Measurements from ENCODE around the gene PLCL2.

The PLCL2 gene

GRCh38 chr3:16940769-16941700 is 56.3 kb downstream of the PLCL2 start:
- Histone ChIP-seq H3K27ac (ENCODE audit: low read length) (no peak overlapping the region), H3K9ac (ENCODE audit: low read length) (no peak overlapping the region), H3K9me2 (replicated peaks; ENCODE audit: insufficient read depth, low read length) (no peaks in the 10 kb centered on the region), H3F3A (ENCODE audit: insufficient read depth, low read length) (no peaks in the 10 kb centered on the region), H3K4me3 (ENCODE audit: low read length) (no peak overlapping the region), H3K27me3 (replicated peaks; ENCODE audit: insufficient read depth, low read length) (no peaks in the 10 kb centered on the region), H3K79me2 (ENCODE audit: low read length) (peaks cover 67% of the 10 kb centered on the region), H3K36me3 (replicated peaks; ENCODE audit: insufficient read depth, low read length) (no peaks in the 10 kb centered on the region), H3K9me3 (replicated peaks; ENCODE audit: insufficient read depth, low read length) (no peaks in the 10 kb centered on the region), H4K20me1 (ENCODE audit: insufficient read depth, low read length) (no peaks in the 10 kb centered on the region), H3K4me1 (ENCODE audit: low read length) (no peaks in the 10 kb centered on the region), H3K4me2 (ENCODE audit: low read depth, low read length) (no peak overlapping the region), H2AFZ (ENCODE audit: low read length) (no peak overlapping the region)
- no peak for TF ChIP-seq EZH2phosphoT487 (IDR thresholded peaks at IDR 0.05; ENCODE audit: low read length)
- TF ChIP-seq CTCF (IDR thresholded peaks at IDR 0.05; ENCODE audit: low read length) = no peak
- TF ChIP-seq EZH2 (optimal IDR thresholded peaks at IDR 0.05; ENCODE audit: low read depth, low read length) = no peak
- no peak for DNase-seq

DNA sequence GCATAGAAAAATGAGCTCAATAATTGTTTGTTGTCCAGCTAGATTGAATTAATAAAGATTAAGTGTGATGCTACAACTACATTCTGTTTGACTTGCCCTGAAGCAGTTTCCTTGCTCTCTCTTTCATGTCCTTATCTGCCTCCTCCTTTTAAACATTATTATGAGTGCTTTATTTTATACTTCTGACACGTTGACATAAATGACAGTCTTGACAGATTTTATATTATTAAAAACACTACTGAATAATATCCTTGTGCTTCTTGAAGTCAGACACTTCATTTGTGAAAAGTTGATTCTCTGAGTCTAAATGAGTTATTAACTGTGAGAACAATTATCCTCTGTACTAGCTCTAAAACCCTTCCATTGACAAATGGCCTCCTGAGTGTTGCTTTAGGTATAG is 58.2 kb downstream of the PLCL2 start:
- TF ChIP-seq EZH2 (optimal IDR thresholded peaks at IDR 0.05; ENCODE audit: low read depth, low read length) (no peak), CTCF (IDR thresholded peaks at IDR 0.05; ENCODE audit: low read length) (no peak), EZH2phosphoT487 (IDR thresholded peaks at IDR 0.05; ENCODE audit: low read length) (no peak)
- H2AFZ ChIP-seq (ENCODE audit: low read length) = no peak overlapping the region
- H3K9me3 ChIP-seq (replicated peaks; ENCODE audit: insufficient read depth, low read length) = no peaks in the 10 kb centered on the region
- H3K9me2 ChIP-seq (replicated peaks; ENCODE audit: insufficient read depth, low read length) = no peaks in the 10 kb centered on the region
- no peaks in the 10 kb centered on the region for H3F3A ChIP-seq (ENCODE audit: insufficient read depth, low read length)
- no peak overlapping the region for H3K4me2 ChIP-seq (ENCODE audit: low read depth, low read length)
- H3K27ac ChIP-seq (ENCODE audit: low read length) = no peak overlapping the region
- H3K36me3 ChIP-seq (replicated peaks; ENCODE audit: insufficient read depth, low read length) = no peaks in the 10 kb centered on the region
- H3K4me3 ChIP-seq (ENCODE audit: low read length) = no peak overlapping the region
- no peaks in the 10 kb centered on the region for H3K4me1 ChIP-seq (ENCODE audit: low read length)
- H3K79me2 ChIP-seq (ENCODE audit: low read length) = peaks cover 49% of the 10 kb centered on the region
- no peak for DNase-seq
- no peaks in the 10 kb centered on the region for H4K20me1 ChIP-seq (ENCODE audit: insufficient read depth, low read length)
- no peaks in the 10 kb centered on the region for H3K27me3 ChIP-seq (replicated peaks; ENCODE audit: insufficient read depth, low read length)
- no peak overlapping the region for H3K9ac ChIP-seq (ENCODE audit: low read length)

DNA sequence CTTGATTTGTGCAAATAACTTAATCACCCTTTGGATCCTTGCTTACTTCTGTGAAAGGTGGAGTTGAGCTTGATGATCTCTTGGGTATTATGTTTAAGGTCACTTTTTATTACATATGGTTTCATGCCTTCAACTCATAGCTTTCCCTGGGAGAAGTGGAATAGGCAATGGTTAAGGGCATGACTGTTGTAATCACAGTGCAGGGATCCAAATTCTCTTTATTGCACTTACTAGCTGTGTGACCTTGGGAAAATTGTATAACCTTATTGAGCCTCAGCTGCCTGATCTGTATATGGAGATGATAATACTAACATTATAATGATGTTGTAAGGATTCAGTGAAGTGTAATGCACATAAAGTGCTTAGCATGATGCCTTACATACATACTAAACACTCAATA is 59.1 kb downstream of the PLCL2 start:
- no peak for DNase-seq
- Histone ChIP-seq H3K9me3 (replicated peaks; ENCODE audit: insufficient read depth, low read length) (no peaks in the 10 kb centered on the region), H3K9me2 (replicated peaks; ENCODE audit: insufficient read depth, low read length) (no peaks in the 10 kb centered on the region), H3K4me2 (ENCODE audit: low read depth, low read length) (no peak overlapping the region), H3K9ac (ENCODE audit: low read length) (no peak overlapping the region), H3F3A (ENCODE audit: insufficient read depth, low read length) (no peaks in the 10 kb centered on the region), H4K20me1 (ENCODE audit: insufficient read depth, low read length) (no peaks in the 10 kb centered on the region), H3K4me3 (ENCODE audit: low read length) (no peak overlapping the region), H3K4me1 (ENCODE audit: low read length) (no peaks in the 10 kb centered on the region), H3K36me3 (replicated peaks; ENCODE audit: insufficient read depth, low read length) (no peaks in the 10 kb centered on the region), H3K27ac (ENCODE audit: low read length) (no peak overlapping the region), H2AFZ (ENCODE audit: low read length) (no peak overlapping the region), H3K27me3 (replicated peaks; ENCODE audit: insufficient read depth, low read length) (no peaks in the 10 kb centered on the region), H3K79me2 (ENCODE audit: low read length) (peaks cover 40% of the 10 kb centered on the region)
- no peak for TF ChIP-seq EZH2phosphoT487 (IDR thresholded peaks at IDR 0.05; ENCODE audit: low read length)
- no peak for TF ChIP-seq EZH2 (optimal IDR thresholded peaks at IDR 0.05; ENCODE audit: low read depth, low read length)
- no peak for TF ChIP-seq CTCF (IDR thresholded peaks at IDR 0.05; ENCODE audit: low read length)
